Bronchial epithelial cell (primary cell): ENCODE data around the gene SIGLEC1. TPM values are rescaled to one million over a fixed set of nuclear protein-coding genes. Genes with fewer than 3 reads are reported as not detected.

Experiments used
- DNase-seq: peaks from one replicate; pipeline ENCODE4 v3.0.0-alpha.2; 2010; ENCODE audit warnings: low read depth
- FAIRE-seq: peaks from 2 replicates; lab custom pipeline; 2011; peaks lifted over from hg19 to GRCh38; lab: Jason Lieb, UNC
- H3K27me3 ChIP-seq: 2 replicates; pipeline ENCODE4 v1.5.1; 2011; ENCODE audit warnings: low read length; ENCODE audit not compliant: control insufficient read depth, insufficient read depth
- H3K36me3 ChIP-seq: 2 replicates; pipeline ENCODE4 v1.5.1; 2011; ENCODE audit warnings: low read length; ENCODE audit not compliant: control insufficient read depth, insufficient read depth
- H3K4me3 ChIP-seq: 2 replicates; pipeline ENCODE4 v1.5.1; 2011; ENCODE audit warnings: mild to moderate bottlenecking, low read depth, low read length, control low read depth
- CTCF ChIP-seq: IDR thresholded peaks from 2 replicates; pipeline ENCODE4 v1.5.1; 2011; ENCODE audit warnings: mild to moderate bottlenecking, moderate library complexity, low read length, control low read depth, inconsistent platforms; ENCODE audit not compliant: insufficient read depth, severe bottlenecking
- total RNA-seq: library from RNA; depleted of rRNA; stranded (reverse); fragments of >200 nt; gene quantifications from 2 replicates; pipeline ENCODE4 v1.2.1, GENCODE V29; 2014

Gene SIGLEC1
- total RNA-seq, 1 donor from 2014 or later = not detected

- FAIRE-seq = no peak
- TF ChIP-seq CTCF = no peak
Measured at GRCh38 chr20:3677733-3678132, 34.7 kb downstream of the SIGLEC1 start.

DNA sequence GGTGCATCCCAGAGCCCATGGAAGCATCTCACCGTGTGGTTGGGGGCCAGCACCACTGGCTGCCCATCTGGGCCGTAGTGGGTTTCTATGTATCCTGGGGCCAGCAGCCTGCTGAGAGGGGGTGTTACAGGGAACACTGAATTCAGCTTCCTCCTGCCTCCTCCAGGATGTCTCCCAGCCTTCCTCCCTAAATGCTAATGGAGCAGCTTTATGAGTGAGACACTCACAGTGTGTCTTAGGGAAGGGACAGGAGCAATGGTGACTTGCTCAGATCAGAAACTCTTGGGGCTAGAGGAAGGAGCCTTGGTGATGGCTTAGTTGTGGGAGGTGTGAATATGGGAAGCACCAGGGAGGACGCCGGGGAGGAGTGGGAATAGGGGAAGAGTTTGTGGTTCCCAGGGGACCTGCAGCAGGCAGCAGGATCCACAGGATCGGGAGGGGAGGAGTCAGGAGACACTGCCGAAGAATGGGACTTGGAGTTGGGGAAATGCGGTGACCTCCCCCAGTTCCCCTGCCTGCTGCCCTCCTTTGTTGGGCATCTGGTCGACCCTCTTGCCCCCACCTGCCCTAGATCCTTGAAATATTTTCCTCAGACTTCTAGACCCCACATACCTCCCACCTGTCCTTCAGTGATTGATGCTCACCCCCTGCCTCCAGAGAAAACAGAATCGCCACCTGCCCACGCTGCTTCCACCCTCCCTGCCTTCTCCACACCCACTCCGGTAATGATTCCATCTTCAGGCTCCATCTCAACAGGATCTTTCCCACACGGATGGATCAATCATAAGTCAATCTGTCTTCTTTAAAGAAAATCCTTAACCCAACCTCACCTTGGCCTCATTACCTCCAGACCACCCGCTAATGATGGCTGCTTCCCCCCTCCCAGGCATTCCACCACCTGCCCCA, 37.2 kb downstream of the SIGLEC1 start:
- FAIRE-seq = no peak
- Histone ChIP-seq H3K36me3 (no peaks in the 10 kb centered on the region), H3K4me3 (no peak overlapping the region), H3K27me3 (peaks cover 35% of the 10 kb centered on the region)
- no peak for DNase-seq
- TF ChIP-seq CTCF = no peak

More at GRCh38 chr20:3677733-3678132, 34.7 kb downstream of the SIGLEC1 start:
- Histone ChIP-seq H3K36me3 (no peaks in the 10 kb centered on the region), H3K4me3 (no peak overlapping the region), H3K27me3 (peaks cover 40% of the 10 kb centered on the region)
- DNase-seq = no peak

DNA sequence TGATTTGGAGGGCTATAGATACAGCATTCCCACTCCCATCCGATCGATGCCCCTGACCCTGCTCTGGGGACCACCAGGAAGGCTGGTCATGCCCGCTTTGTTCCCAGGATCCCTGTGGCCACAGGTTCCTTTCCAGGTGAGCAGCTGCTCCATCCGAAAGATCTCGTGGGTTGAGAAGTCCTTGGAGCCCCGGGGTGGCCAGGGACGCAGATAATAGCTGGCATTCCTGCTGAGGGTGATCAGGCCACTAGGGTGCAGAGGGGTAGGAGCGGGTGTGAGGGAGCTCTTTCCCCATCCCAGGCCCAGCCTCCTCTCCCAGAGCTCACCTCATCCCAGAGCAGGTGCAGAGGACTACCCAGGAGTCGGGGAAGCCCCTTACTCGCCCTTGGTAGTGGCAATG, 38.0 kb downstream of the SIGLEC1 start:
- no peak for TF ChIP-seq CTCF
- FAIRE-seq = no peak
- no peak for DNase-seq
- no peak overlapping the region for H3K4me3 ChIP-seq
- peaks cover 33% of the 10 kb centered on the region for H3K27me3 ChIP-seq
- no peaks in the 10 kb centered on the region for H3K36me3 ChIP-seq

- H3K27me3 ChIP-seq = peaks cover 32% of the 10 kb centered on the region
Measured at GRCh38 chr20:3673221-3674070, 39.0 kb downstream of the SIGLEC1 start.

More at GRCh38 chr20:3673221-3674070, 39.0 kb downstream of the SIGLEC1 start:
- DNase-seq (no peak), FAIRE-seq (no peak)
- H3K36me3 ChIP-seq = no peaks in the 10 kb centered on the region
- no peak overlapping the region for H3K4me3 ChIP-seq
- no peak for TF ChIP-seq CTCF
